GM18951 (cell line): ENCODE measurements around the gene TBC1D20.

Experiments used
- POLR2A ChIP-seq: IDR thresholded peaks from 4 replicates; pipeline ENCODE4 v1.6.1; 2011; ENCODE audit warnings: mild to moderate bottlenecking; ENCODE audit not compliant: insufficient read length, insufficient read depth; ENCODE audit errors: extremely low read depth
- in situ Hi-C: fragments of 300-500 bp; cut with MboI; formaldehyde crosslinking; loops from one replicate; pipeline ENCODE4 v1.12.0; 2022; ENCODE audit warnings: low sequenced_read_pairs, mixed read lengths, inconsistent platforms; ENCODE audit not compliant: unreplicated experiment

TBC1D20 gene

GRCh38 chr20:440636-441035 lies 21.7 kb downstream of the TBC1D20 start:
- in situ Hi-C loops = no loop called here
- TF ChIP-seq POLR2A = no peak

- in situ Hi-C loops = no loop called here
- no peak for TF ChIP-seq POLR2A
Observed at GRCh38 chr20:440148-440547, 22.2 kb downstream of the TBC1D20 start.

GRCh38 chr20:438571-439469 lies 23.5 kb downstream of the TBC1D20 start:
- no peak for TF ChIP-seq POLR2A
- in situ Hi-C loops = no loop called here

- in situ Hi-C loops = no loop called here
- no peak for TF ChIP-seq POLR2A
Observed at GRCh38 chr20:437787-438486, 24.4 kb downstream of the TBC1D20 start.

GRCh38 chr20:436476-436875 lies 25.9 kb downstream of the TBC1D20 start:
- TF ChIP-seq POLR2A = no peak
- in situ Hi-C loops = no loop called here

- in situ Hi-C loops = no loop called here
- TF ChIP-seq POLR2A = no peak
Observed at GRCh38 chr20:435558-435957, 26.8 kb downstream of the TBC1D20 start.

GRCh38 chr20:434661-435419 lies 27.5 kb downstream of the TBC1D20 start:
- no peak for TF ChIP-seq POLR2A
- in situ Hi-C loops = no loop called here

GRCh38 chr20:434221-434620 lies 28.1 kb downstream of the TBC1D20 start:
- in situ Hi-C loops = no loop called here
- TF ChIP-seq POLR2A = no peak

- in situ Hi-C loops = no loop called here
- TF ChIP-seq POLR2A = no peak
Observed at GRCh38 chr20:433300-433975, 28.9 kb downstream of the TBC1D20 start.

GRCh38 chr20:432677-433299 lies 29.5 kb downstream of the TBC1D20 start:
- no peak for TF ChIP-seq POLR2A
- in situ Hi-C loops = no loop called here

GRCh38 chr20:432208-432607 lies 30.1 kb downstream of the TBC1D20 start:
- in situ Hi-C loops = no loop called here
- no peak for TF ChIP-seq POLR2A
